SU-DHL-6 (cell line): ENCODE results near the gene CNTN2.

Experiments used
- H2AFZ ChIP-seq: fragments of 200-600 bp; sonication (generic); 2 replicates; pipeline ENCODE4 v1.6.1; 2014; ENCODE audit warnings: low read depth, mild to moderate bottlenecking, moderate library complexity, mixed read lengths, antibody characterized with exemption, low read length; ENCODE audit not compliant: severe bottlenecking
- H3F3A ChIP-seq: fragments of 200-600 bp; shearing (Covaris generic); 2 replicates; pipeline ENCODE4 v1.6.0; 2016; ENCODE audit warnings: antibody characterized with exemption, mild to moderate bottlenecking; ENCODE audit not compliant: insufficient read depth
- H3K27ac ChIP-seq: fragments of 200-600 bp; sonication (generic); 2 replicates; pipeline ENCODE4 v1.5.1; 2016; ENCODE audit warnings: low read depth, mild to moderate bottlenecking, low read length, moderate library complexity, mixed read lengths
- H3K27me3 ChIP-seq: fragments of 200-600 bp; sonication (generic), shearing (Covaris generic); 2 replicates; pipeline ENCODE4 v1.6.0; 2014; ENCODE audit warnings: mild to moderate bottlenecking, low read length
- H3K36me3 ChIP-seq: fragments of 200-600 bp; sonication (generic); 2 replicates; pipeline ENCODE4 v1.6.1; 2014; ENCODE audit warnings: mild to moderate bottlenecking, low read length, mixed read lengths
- H3K4me2 ChIP-seq: fragments of 300-600, 200-600 bp; shearing (Covaris generic), sonication (generic); 2 replicates; pipeline ENCODE4 v1.6.0; 2014; ENCODE audit warnings: low read length, low read depth, mild to moderate bottlenecking; ENCODE audit not compliant: poor library complexity, severe bottlenecking
- H3K4me3 ChIP-seq: fragments of 200-600 bp; sonication (generic); 2 replicates; pipeline ENCODE4 v1.5.1; 2014; ENCODE audit warnings: antibody characterized with exemption, low read length, mild to moderate bottlenecking, mixed read lengths; ENCODE audit not compliant: insufficient read depth, poor library complexity, severe bottlenecking
- H3K79me2 ChIP-seq: fragments of 200-600 bp; sonication (generic); 2 replicates; pipeline ENCODE4 v1.6.1; 2014; ENCODE audit warnings: mild to moderate bottlenecking, low read length, moderate library complexity; ENCODE audit not compliant: insufficient read depth
- H3K9ac ChIP-seq: fragments of 200-600 bp; sonication (generic); 2 replicates; pipeline ENCODE4 v1.7.0; 2014; ENCODE audit warnings: mild to moderate bottlenecking, low read length
- H3K9me2 ChIP-seq: fragments of 200-600 bp; sonication (generic); replicated peaks from 2 replicates; pipeline ENCODE4 v1.6.1; 2014; ENCODE audit warnings: low read length; ENCODE audit not compliant: insufficient read depth
- H3K9me3 ChIP-seq: fragments of 200-600 bp; sonication (generic); 2 replicates; pipeline ENCODE4 v1.6.1; 2014; ENCODE audit warnings: low read length, mixed read lengths; ENCODE audit not compliant: insufficient read depth
- H4K20me1 ChIP-seq: fragments of 200-600 bp; sonication (generic); 2 replicates; pipeline ENCODE4 v1.6.1; 2014; ENCODE audit warnings: low read depth, mild to moderate bottlenecking, antibody characterized with exemption, low read length, moderate library complexity, mixed read lengths
- EZH2phosphoT487 ChIP-seq: fragments of 200-600 bp; sonication (generic), shearing (Covaris generic); conservative IDR thresholded peaks from 2 replicates; pipeline ENCODE4 v1.6.1; 2018; ENCODE audit warnings: mild to moderate bottlenecking, antibody characterized with exemption, low read length, moderate library complexity, mixed read lengths
- TF ChIP-seq, protein P1 (sequence below): fragments of 200-600 bp; sonication (generic); IDR thresholded peaks from one replicate; pipeline ENCODE4 v1.5.1; 2017; ENCODE audit warnings: antibody characterized with exemption, mild to moderate bottlenecking, low read length, moderate library complexity; ENCODE audit not compliant: insufficient read depth, poor library complexity, severe bottlenecking

Gene CNTN2

DNA sequence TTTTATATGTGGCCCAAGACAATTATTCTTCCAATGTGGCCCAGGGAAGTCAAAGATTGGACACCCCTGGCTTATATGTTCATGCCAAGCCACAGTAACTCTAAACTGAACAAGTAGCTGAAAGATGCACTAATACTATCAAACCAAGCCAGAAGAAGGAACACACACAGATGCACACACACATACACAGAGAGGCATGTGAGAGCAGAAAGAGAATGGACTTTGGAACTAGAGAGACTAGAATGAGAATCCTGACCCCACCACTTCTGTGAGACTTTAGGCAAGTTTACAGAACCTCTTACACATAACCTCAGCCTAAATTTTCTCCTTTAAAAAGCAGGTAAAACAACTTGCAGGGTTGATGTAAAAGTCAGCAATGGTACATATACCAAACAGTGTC lies 52.4 kb downstream of the CNTN2 start:
- Histone ChIP-seq H3K9me2 (no peaks in the 10 kb centered on the region), H3K36me3 (peaks cover 33% of the 10 kb centered on the region)

DNA sequence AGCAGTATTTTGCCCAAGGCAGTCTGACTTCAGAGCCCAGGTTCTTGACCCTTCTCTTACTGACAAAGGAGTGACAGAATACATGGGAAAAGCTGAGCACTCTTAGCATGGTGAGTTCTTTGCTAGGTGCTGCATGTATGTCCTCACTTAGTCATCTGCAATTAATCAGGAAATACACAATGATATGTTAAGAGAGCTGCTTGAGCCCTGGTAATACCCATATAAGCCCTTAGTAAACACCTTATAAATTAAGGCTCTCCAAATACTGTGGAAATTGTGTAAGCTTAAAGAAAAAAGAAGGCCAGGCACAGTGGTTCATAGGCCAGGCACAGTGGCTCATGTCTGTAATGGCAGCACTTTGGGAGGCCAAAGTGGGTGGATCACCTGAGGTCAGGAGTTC lies 55.2 kb downstream of the CNTN2 start:
- Histone ChIP-seq H3K36me3 (peaks cover 42% of the 10 kb centered on the region), H2AFZ (no peak overlapping the region)
- TF ChIP-seq EZH2phosphoT487: no peak
- TF ChIP-seq, protein P1, sequence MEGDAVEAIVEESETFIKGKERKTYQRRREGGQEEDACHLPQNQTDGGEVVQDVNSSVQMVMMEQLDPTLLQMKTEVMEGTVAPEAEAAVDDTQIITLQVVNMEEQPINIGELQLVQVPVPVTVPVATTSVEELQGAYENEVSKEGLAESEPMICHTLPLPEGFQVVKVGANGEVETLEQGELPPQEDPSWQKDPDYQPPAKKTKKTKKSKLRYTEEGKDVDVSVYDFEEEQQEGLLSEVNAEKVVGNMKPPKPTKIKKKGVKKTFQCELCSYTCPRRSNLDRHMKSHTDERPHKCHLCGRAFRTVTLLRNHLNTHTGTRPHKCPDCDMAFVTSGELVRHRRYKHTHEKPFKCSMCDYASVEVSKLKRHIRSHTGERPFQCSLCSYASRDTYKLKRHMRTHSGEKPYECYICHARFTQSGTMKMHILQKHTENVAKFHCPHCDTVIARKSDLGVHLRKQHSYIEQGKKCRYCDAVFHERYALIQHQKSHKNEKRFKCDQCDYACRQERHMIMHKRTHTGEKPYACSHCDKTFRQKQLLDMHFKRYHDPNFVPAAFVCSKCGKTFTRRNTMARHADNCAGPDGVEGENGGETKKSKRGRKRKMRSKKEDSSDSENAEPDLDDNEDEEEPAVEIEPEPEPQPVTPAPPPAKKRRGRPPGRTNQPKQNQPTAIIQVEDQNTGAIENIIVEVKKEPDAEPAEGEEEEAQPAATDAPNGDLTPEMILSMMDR: no peak

More for the DNA sequence above, 52.4 kb downstream of the CNTN2 start:
- Histone ChIP-seq H3K4me2 (no peak overlapping the region), H3K9ac (no peak overlapping the region), H3K27ac (no peak overlapping the region), H4K20me1 (no peaks in the 10 kb centered on the region), H3K79me2 (no peaks in the 10 kb centered on the region), H3F3A (no peaks in the 10 kb centered on the region), H3K27me3 (no peaks in the 10 kb centered on the region), H2AFZ (no peak overlapping the region), H3K4me3 (no peak overlapping the region), H3K9me3 (no peaks in the 10 kb centered on the region)
- TF ChIP-seq, protein P1: no peak
- TF ChIP-seq EZH2phosphoT487: no peak

DNA sequence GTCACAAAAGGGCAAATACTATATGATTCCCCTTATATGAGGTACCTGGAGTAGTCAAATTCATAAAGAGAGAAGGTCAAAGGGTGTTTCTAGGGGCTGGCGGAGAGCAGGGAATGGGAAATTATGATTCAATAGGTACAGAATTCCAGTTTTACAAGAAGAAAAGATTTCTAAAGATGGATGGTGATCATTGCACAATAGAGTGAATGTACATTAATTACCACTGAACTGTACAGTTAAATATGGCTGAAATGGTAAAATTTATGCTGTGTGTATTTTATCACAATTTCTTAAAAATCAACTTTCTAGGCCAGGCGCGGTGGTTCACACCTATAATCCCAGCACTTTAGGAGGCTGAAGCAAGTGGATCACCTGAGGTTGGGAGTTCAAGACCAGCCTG lies 59.4 kb downstream of the CNTN2 start:
- no peak overlapping the region for H3K4me2 ChIP-seq
- TF ChIP-seq, protein P1: no peak
- no peaks in the 10 kb centered on the region for H4K20me1 ChIP-seq
- peaks cover 28% of the 10 kb centered on the region for H3K36me3 ChIP-seq
- no peak overlapping the region for H2AFZ ChIP-seq
- H3F3A ChIP-seq: no peaks in the 10 kb centered on the region
- H3K9ac ChIP-seq: no peak overlapping the region
- no peak overlapping the region for H3K4me3 ChIP-seq
- no peaks in the 10 kb centered on the region for H3K27me3 ChIP-seq
- no peaks in the 10 kb centered on the region for H3K79me2 ChIP-seq
- no peaks in the 10 kb centered on the region for H3K9me2 ChIP-seq
- H3K9me3 ChIP-seq: no peaks in the 10 kb centered on the region
- no peak overlapping the region for H3K27ac ChIP-seq

More for the DNA sequence above, 55.2 kb downstream of the CNTN2 start:
- Histone ChIP-seq H3K9me3 (no peaks in the 10 kb centered on the region), H3F3A (no peaks in the 10 kb centered on the region), H3K27me3 (no peaks in the 10 kb centered on the region), H3K9me2 (no peaks in the 10 kb centered on the region), H3K79me2 (no peaks in the 10 kb centered on the region), H3K4me3 (no peak overlapping the region), H4K20me1 (no peaks in the 10 kb centered on the region), H3K4me2 (no peak overlapping the region), H3K27ac (no peak overlapping the region), H3K9ac (no peak overlapping the region)

DNA sequence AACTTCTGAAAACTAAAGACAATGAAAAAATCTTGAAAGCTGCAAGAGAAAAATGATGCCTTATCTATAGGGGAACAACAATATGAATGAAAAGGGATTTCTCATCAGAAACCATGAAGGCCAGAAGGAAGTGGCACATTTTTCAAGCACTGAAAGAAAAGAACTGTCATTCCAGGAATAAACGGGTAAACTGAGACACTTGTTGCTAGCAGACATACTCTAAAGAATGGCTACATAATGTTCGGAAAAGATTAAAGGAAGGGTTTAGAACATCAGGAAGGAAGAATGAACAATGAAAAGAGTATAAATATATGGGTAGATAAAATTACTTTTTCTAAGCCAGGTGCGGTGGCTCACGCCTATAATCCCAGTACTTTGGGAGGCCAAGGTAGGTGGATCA lies 64.3 kb downstream of the CNTN2 start:
- H3K9me2 ChIP-seq: no peaks in the 10 kb centered on the region
- no peaks in the 10 kb centered on the region for H3K9me3 ChIP-seq
- no peaks in the 10 kb centered on the region for H3K27me3 ChIP-seq
- H3K9ac ChIP-seq: no peak overlapping the region
- H4K20me1 ChIP-seq: no peaks in the 10 kb centered on the region
- H3F3A ChIP-seq: no peaks in the 10 kb centered on the region
- no peak overlapping the region for H3K4me2 ChIP-seq
- peaks cover 4% of the 10 kb centered on the region; the same call in 1 of the 2 replicates for H3K36me3 ChIP-seq
- no peak overlapping the region for H2AFZ ChIP-seq
- no peak for TF ChIP-seq EZH2phosphoT487
- TF ChIP-seq, protein P1: no peak
- H3K4me3 ChIP-seq: no peak overlapping the region
- H3K79me2 ChIP-seq: no peaks in the 10 kb centered on the region
- H3K27ac ChIP-seq: no peak overlapping the region
